Measurements from ENCODE around the gene SH3D21. TPM values are rescaled to one million over a fixed set of nuclear protein-coding genes. Genes with fewer than 3 reads are reported as not detected.

SH3D21 gene
- total RNA-seq, 2 donors from 2014 or later = 8.1 to 10.6 TPM

GRCh38 chr1:36342426-36343185 is 36.4 kb downstream of the SH3D21 start:
- 77% methylated on average over 10 of the region's 10 CpGs for WGBS
- H3K27me3 ChIP-seq (replicated peaks; ENCODE audit: insufficient read depth) = no peaks in the 10 kb centered on the region
- peak overlapping the region in 1 of 2 donors; percentile 18 for H3K27ac ChIP-seq
- intact Hi-C loops (cut with DNase I) = loop anchor here (2.0 kb wide), 1 partner anchor 78 kb away; no protein-coding TSS in a partner anchor
- no peak overlapping the region for H3K4me3 ChIP-seq
- no peaks in the 10 kb centered on the region for H3K4me1 ChIP-seq (replicated peaks)
- no peak for DNase-seq (ENCODE audit: low spot score)
- H3K36me3 ChIP-seq = no peaks in the 10 kb centered on the region
- H3K9me3 ChIP-seq = no peaks in the 10 kb centered on the region
- TF ChIP-seq POLR2AphosphoS5 (IDR thresholded peaks at IDR 0.05) = peak; percentile 13
- TF ChIP-seq POLR2A (IDR thresholded peaks at IDR 0.05) = no peak
- TF ChIP-seq, protein P1, sequence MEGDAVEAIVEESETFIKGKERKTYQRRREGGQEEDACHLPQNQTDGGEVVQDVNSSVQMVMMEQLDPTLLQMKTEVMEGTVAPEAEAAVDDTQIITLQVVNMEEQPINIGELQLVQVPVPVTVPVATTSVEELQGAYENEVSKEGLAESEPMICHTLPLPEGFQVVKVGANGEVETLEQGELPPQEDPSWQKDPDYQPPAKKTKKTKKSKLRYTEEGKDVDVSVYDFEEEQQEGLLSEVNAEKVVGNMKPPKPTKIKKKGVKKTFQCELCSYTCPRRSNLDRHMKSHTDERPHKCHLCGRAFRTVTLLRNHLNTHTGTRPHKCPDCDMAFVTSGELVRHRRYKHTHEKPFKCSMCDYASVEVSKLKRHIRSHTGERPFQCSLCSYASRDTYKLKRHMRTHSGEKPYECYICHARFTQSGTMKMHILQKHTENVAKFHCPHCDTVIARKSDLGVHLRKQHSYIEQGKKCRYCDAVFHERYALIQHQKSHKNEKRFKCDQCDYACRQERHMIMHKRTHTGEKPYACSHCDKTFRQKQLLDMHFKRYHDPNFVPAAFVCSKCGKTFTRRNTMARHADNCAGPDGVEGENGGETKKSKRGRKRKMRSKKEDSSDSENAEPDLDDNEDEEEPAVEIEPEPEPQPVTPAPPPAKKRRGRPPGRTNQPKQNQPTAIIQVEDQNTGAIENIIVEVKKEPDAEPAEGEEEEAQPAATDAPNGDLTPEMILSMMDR (IDR thresholded peaks at IDR 0.05) = peak in 3 of 4 experiments; percentile 64 to 74 (median 67)

DNA sequence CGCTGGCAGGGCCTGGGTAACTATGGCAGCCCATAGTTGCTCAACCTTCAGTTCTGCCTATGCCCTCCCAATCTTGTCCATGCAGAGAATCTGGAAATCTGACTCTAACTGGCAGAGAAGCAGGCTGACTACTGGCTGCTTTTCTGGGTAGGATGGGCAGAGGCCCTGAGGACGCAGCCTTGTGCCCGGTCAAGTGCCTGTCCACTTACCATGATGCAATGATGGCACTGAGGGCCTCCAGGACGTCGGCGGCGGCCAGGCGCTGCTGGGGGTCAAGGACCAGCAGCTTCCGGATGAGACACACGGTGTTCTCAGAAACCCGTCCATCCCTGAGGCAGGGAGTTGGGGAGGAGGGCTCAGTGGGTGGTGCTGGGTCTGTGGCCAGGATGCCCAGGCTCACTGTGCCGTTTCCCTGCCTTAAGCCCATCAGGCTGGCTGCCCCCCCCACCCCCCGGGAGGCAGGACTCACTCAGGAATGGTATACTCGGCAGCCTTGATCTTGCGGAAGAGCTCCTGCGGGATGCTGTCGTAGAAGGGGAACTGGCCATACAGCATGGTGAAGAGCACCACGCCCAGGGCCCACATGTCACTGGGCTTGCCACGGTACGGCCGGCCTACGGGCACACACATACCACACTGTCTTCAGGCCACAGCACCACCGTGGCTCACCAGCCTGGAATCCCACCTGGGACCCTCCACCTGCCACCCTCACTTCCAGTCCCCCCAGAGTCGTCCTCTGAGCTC is 37.7 kb downstream of the SH3D21 start:
- Histone ChIP-seq H3K36me3 (peaks cover 0 to 5% of the 10 kb centered on the region in 2 donors), H3K27ac (no peak overlapping the region), H3K4me1 (replicated peaks) (no peaks in the 10 kb centered on the region), H3K27me3 (replicated peaks; ENCODE audit: insufficient read depth) (no peaks in the 10 kb centered on the region), H3K9me3 (no peaks in the 10 kb centered on the region), H3K4me3 (no peak overlapping the region)
- 92% methylated on average over 24 of the region's 24 CpGs for WGBS
- intact Hi-C loops (cut with DNase I) = loop anchor here (2.0 kb wide), 1 partner anchor 77 kb away; no protein-coding TSS in a partner anchor
- TF ChIP-seq POLR2AphosphoS5 (IDR thresholded peaks at IDR 0.05) = no peak
- TF ChIP-seq, protein P1 (IDR thresholded peaks at IDR 0.05) = no peak
- TF ChIP-seq POLR2A (IDR thresholded peaks at IDR 0.05) = no peak
- no peak for DNase-seq (ENCODE audit: low spot score)

- peaks cover 0 to 5% of the 10 kb centered on the region in 2 donors for H3K36me3 ChIP-seq
- 89% methylated on average over 8 of the region's 8 CpGs for WGBS
- no peaks in the 10 kb centered on the region for H3K27me3 ChIP-seq (replicated peaks; ENCODE audit: insufficient read depth)
- intact Hi-C loops (cut with DNase I) = no loop called here
- no peak overlapping the region for H3K4me3 ChIP-seq
- H3K9me3 ChIP-seq = no peaks in the 10 kb centered on the region
- TF ChIP-seq POLR2A (IDR thresholded peaks at IDR 0.05) = no peak
- no peak for TF ChIP-seq POLR2AphosphoS5 (IDR thresholded peaks at IDR 0.05)
- TF ChIP-seq, protein P1 (IDR thresholded peaks at IDR 0.05) = no peak
- H3K27ac ChIP-seq = no peak overlapping the region
- DNase-seq (ENCODE audit: low spot score) = no peak
- no peaks in the 10 kb centered on the region for H3K4me1 ChIP-seq (replicated peaks)
These were observed 38.2 kb downstream of the SH3D21 start for GRCh38 chr1:36344395-36344680.

GRCh38 chr1:36345353-36345752 is 39.2 kb downstream of the SH3D21 start:
- H3K36me3 ChIP-seq = peaks cover 0 to 5% of the 10 kb centered on the region in 2 donors
- TF ChIP-seq, protein P1 (IDR thresholded peaks at IDR 0.05) = no peak
- TF ChIP-seq POLR2A (IDR thresholded peaks at IDR 0.05) (no peak), POLR2AphosphoS5 (IDR thresholded peaks at IDR 0.05) (no peak)
- no peaks in the 10 kb centered on the region for H3K9me3 ChIP-seq
- H3K4me1 ChIP-seq (replicated peaks) = no peaks in the 10 kb centered on the region
- H3K4me3 ChIP-seq = no peak overlapping the region
- DNase-seq (ENCODE audit: low spot score) = no peak
- intact Hi-C loops (cut with DNase I) = no loop called here
- 89% methylated on average over 7 of the region's 7 CpGs for WGBS
- H3K27ac ChIP-seq = no peak overlapping the region
- no peaks in the 10 kb centered on the region for H3K27me3 ChIP-seq (replicated peaks; ENCODE audit: insufficient read depth)
